Measurements from ENCODE around the gene PNLDC1.
"Not testable (repeated sequence)": the region's sequence is repeated elsewhere in the genome, so short reads cannot be mapped to it uniquely, and the experiment has no call there.

The PNLDC1 gene

DNA sequence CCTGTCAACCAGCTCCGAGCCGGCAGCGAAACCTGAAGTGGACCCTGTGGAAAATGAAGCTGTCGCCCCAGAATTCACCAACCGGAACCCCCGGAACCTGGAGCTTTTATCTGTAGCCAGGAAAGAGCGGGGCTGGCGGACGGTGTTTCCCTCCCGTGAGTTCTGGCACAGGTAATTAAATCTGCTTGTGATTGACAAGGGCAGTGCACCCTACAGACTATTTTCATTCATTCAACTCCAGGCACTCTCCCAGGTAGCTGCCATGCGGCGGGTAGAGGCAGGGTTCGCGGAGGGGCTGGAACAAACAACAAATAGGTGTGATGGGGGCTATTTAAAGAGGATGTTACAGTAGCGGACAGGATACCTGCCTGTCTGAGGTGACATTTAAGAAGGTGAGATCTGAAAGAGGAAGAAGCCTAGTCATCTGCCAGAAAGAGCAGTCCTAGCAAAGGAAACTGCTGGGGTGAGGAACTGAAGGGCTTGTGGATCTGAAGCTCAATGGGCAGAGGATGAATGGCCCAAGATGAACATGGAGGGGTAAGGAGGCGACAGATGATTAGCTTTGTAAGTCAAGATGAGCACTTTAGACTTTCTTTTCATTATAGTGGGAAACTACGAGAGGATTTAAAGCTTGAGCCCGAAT lies 9.0 kb upstream of the PNLDC1 start:
- Histone ChIP-seq H4K20me1 (peaks cover 27 to 69% (median 45%) of the 10 kb centered on the region in 11 experiments; a peak in 21 of 22 replicates), H3K9ac (peak overlapping the region; percentile 80 to 99 (median 96)), H3K36me3 (peaks cover 50 to 69% (median 60%) of the 10 kb centered on the region in 11 experiments), H3K9me3 (replicated peaks in 1 of 11) (no peaks in the 10 kb centered on the region), H3K4me3 (peak overlapping the region; percentile 87 to 100 (median 98)), H3K27ac (peak overlapping the region; percentile 74 to 95 (median 93)), H3K4me2 (peak overlapping the region; percentile 86 to 99 (median 94)), H3K4me1 (peaks cover 38 to 53% (median 44%) of the 10 kb centered on the region in 10 experiments), H3K27me3 (no peaks in the 10 kb centered on the region)
- TF ChIP-seq Cebpa-rat (IDR thresholded peaks at IDR 0.05), result no peak

DNA sequence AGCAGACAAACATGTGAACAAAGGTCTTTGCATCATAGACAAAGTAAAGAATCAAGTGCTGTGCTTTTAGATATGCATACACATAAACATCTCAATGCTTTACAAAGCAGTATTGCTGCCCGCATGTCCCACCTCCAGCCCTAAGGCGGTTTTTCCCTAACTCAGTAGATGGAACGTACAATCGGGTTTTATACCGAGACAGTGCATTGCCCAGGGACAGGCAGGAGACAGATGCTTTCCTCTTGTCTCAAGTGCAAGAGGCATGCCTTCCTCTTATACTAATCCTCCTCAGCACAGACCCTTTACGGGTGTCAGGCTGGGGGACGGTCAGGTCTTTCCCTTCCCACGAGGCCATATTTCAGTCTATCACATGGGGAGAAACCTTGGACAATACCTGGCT lies 5.1 kb upstream of the PNLDC1 start:
- peaks cover 72 to 84% (median 78%) of the 10 kb centered on the region in 11 experiments for H3K36me3 ChIP-seq
- H4K20me1 ChIP-seq, result peaks cover 0 to 51% (median 19%) of the 10 kb centered on the region in 11 experiments; a peak in 15 of 22 replicates
- not testable (repeated sequence) for H3K9ac ChIP-seq; H3K27me3 ChIP-seq; H3K9me3 ChIP-seq (replicated peaks in 1 of 11); H3K27ac ChIP-seq; H3K4me2 ChIP-seq; H3K4me3 ChIP-seq
- peaks cover 20 to 35% (median 24%) of the 10 kb centered on the region in 10 experiments for H3K4me1 ChIP-seq

DNA sequence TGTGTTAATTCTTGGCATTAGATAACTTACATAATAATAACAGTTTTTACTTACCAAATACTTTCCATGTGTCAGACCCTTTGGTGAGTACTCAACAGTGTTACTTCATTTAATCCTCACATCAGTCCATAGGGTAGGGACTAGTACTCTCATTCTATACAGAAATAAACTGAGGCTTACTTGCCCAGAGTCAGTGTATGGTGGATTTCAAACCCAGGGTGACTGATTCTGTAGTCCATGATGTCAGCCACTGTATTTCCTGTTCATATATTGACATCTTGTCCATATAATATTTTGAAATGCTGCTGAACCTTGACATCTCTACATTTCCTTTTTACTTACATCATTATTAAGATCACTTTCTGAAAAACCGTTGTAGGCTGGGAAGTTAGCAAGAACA lies 2.5 kb upstream of the PNLDC1 start:
- Histone ChIP-seq H3K27me3 (no peaks in the 10 kb centered on the region), H3K36me3 (peaks cover 65 to 80% (median 74%) of the 10 kb centered on the region in 11 experiments), H3K4me3 (no peak overlapping the region), H3K9ac (0 out of 22 replicates have a peak overlapping the region, but pooled peaks of 1 of the 11 experiments have one; percentile 12), H4K20me1 (peaks cover 0 to 33% (median 12%) of the 10 kb centered on the region in 11 experiments; a peak in 15 of 22 replicates), H3K4me2 (no peak overlapping the region), H3K9me3 (replicated peaks in 1 of 11) (no peaks in the 10 kb centered on the region), H3K4me1 (peaks cover 6 to 31% (median 14%) of the 10 kb centered on the region in 10 experiments), H3K27ac (no peak overlapping the region)
- TF ChIP-seq Cebpa-rat (IDR thresholded peaks at IDR 0.05), result no peak

- peaks cover 31 to 40% (median 34%) of the 10 kb centered on the region in 11 experiments for H3K36me3 ChIP-seq
- H3K27me3 ChIP-seq, result no peaks in the 10 kb centered on the region
- peaks cover 0 to 20% (median 7%) of the 10 kb centered on the region in 10 experiments; a peak in 13 of 20 replicates for H3K4me1 ChIP-seq
- peak overlapping the region in 6 of 11 experiments; percentile 7 to 62 (median 38); a peak in 10 of 22 replicates for H3K4me2 ChIP-seq
- H4K20me1 ChIP-seq, result peaks cover 0 to 13% (median 4%) of the 10 kb centered on the region in 11 experiments; a peak in 7 of 22 replicates
- H3K9me3 ChIP-seq (replicated peaks in 1 of 11), result no peaks in the 10 kb centered on the region
- no peak overlapping the region for H3K9ac ChIP-seq
- peak in 7 of 11 experiments; percentile 22 to 78 (median 65); a peak in 8 of 22 replicates for TF ChIP-seq Cebpa-rat (IDR thresholded peaks at IDR 0.05)
- H3K27ac ChIP-seq, result no peak overlapping the region; a peak in 3 of 22 replicates
- no peak overlapping the region for H3K4me3 ChIP-seq
Observed at GRCh38 chr6:159801935-159802334, 1.9 kb downstream of the PNLDC1 start.

DNA sequence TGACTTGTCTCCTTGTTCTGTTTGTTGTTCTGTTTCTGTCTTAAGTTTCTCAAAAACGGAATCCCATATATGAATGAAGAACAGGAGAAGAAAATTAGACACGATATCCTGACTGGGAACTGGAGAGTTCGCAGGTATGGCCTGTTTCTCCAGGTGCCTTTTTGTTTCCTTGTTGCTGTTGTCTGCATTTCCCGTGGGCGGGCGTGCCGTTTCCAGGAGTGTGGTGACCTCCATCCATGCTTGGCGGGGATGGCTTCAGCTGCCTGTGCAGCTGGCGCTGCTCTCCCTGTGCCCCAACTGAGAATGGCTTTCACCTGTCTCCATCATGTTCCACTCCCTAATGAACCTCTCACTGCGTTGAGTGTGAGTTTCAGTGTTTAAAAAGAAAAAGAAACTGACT lies 4.4 kb downstream of the PNLDC1 start:
- peaks cover 0 to 13% (median 0%) of the 10 kb centered on the region in 11 experiments; a peak in 3 of 22 replicates for H4K20me1 ChIP-seq
- peaks cover 5 to 14% (median 8%) of the 10 kb centered on the region in 11 experiments for H3K36me3 ChIP-seq
- no peak overlapping the region for H3K4me2 ChIP-seq
- no peaks in the 10 kb centered on the region for H3K9me3 ChIP-seq (replicated peaks in 1 of 11)
- H3K9ac ChIP-seq, result no peak overlapping the region
- H3K27me3 ChIP-seq, result no peaks in the 10 kb centered on the region
- peaks cover 0 to 20% (median 5%) of the 10 kb centered on the region in 10 experiments; a peak in 13 of 20 replicates for H3K4me1 ChIP-seq
- no peak overlapping the region for H3K27ac ChIP-seq
- no peak for TF ChIP-seq Cebpa-rat (IDR thresholded peaks at IDR 0.05)
- H3K4me3 ChIP-seq, result no peak overlapping the region

GRCh38 chr6:159805440-159806020 lies 5.5 kb downstream of the PNLDC1 start:
- H3K36me3 ChIP-seq, result peaks cover 0 to 4% (median 0%) of the 10 kb centered on the region in 11 experiments; a peak in 6 of 22 replicates
- H3K4me2 ChIP-seq, result 0 out of 22 replicates have a peak overlapping the region, but pooled peaks of 2 of the 11 experiments have one; percentile 1 to 7
- no peak overlapping the region for H3K9ac ChIP-seq
- 0 out of 22 replicates have a peak, but pooled peaks cover 0 to 2% (median 0%) of the 10 kb centered on the region in 11 experiments for H4K20me1 ChIP-seq
- H3K27ac ChIP-seq, result no peak overlapping the region
- H3K9me3 ChIP-seq (replicated peaks in 1 of 11), result no peaks in the 10 kb centered on the region
- H3K4me1 ChIP-seq, result peaks cover 0 to 20% (median 6%) of the 10 kb centered on the region in 10 experiments; a peak in 13 of 20 replicates
- no peak overlapping the region for H3K4me3 ChIP-seq
- no peaks in the 10 kb centered on the region for H3K27me3 ChIP-seq
- TF ChIP-seq Cebpa-rat (IDR thresholded peaks at IDR 0.05), result no peak

GRCh38 chr6:159806021-159806458 lies 6.0 kb downstream of the PNLDC1 start:
- H3K9me3 ChIP-seq (replicated peaks in 1 of 11), result no peaks in the 10 kb centered on the region
- H3K27me3 ChIP-seq, result no peaks in the 10 kb centered on the region
- TF ChIP-seq Cebpa-rat (IDR thresholded peaks at IDR 0.05), result no peak
- H3K27ac ChIP-seq, result no peak overlapping the region
- no peak overlapping the region for H3K9ac ChIP-seq
- H3K36me3 ChIP-seq, result no peaks in the 10 kb centered on the region; a peak in 1 of 22 replicates
- peak overlapping the region in 2 of 11 experiments; percentile 1 to 7; a peak in 1 of 22 replicates for H3K4me2 ChIP-seq
- no peak overlapping the region for H3K4me3 ChIP-seq
- H3K4me1 ChIP-seq, result peaks cover 0 to 23% (median 8%) of the 10 kb centered on the region in 10 experiments; a peak in 13 of 20 replicates
- no peaks in the 10 kb centered on the region for H4K20me1 ChIP-seq

GRCh38 chr6:159807150-159807858 lies 7.2 kb downstream of the PNLDC1 start:
- Histone ChIP-seq H3K4me1 (peaks cover 0 to 21% (median 3%) of the 10 kb centered on the region in 10 experiments; a peak in 9 of 20 replicates), H3K4me3 (no peak overlapping the region), H3K9me3 (replicated peaks in 1 of 11) (no peaks in the 10 kb centered on the region), H3K27ac (no peak overlapping the region), H3K36me3 (no peaks in the 10 kb centered on the region; a peak in 1 of 22 replicates), H3K9ac (no peak overlapping the region), H4K20me1 (no peaks in the 10 kb centered on the region), H3K27me3 (no peaks in the 10 kb centered on the region), H3K4me2 (no peak overlapping the region)
- no peak for TF ChIP-seq Cebpa-rat (IDR thresholded peaks at IDR 0.05)

All from BLaER1 treated with 17β-estradiol and CSF1 and Interleukin-3, amounts not matched to agents 10 nM and 100 nM (cell line).